GM06990 (cell line): ENCODE measurements around the gene CHML.

Source experiments
- DNase-seq: peaks from one replicate; pipeline ENCODE4 v3.0.0-alpha.2; 2011; ENCODE audit not compliant: insufficient read length; ENCODE audit errors: extremely low read depth
- H3K27me3 ChIP-seq: replicated peaks from 2 replicates; pipeline ENCODE4 v1.6.0; 2011; ENCODE audit warnings: low read length; ENCODE audit not compliant: control insufficient read depth, insufficient read depth
- H3K36me3 ChIP-seq: 2 replicates; pipeline ENCODE4 v1.5.1; 2011; ENCODE audit warnings: low read length; ENCODE audit not compliant: control insufficient read depth, insufficient read depth
- H3K4me3 ChIP-seq: replicated peaks from 2 replicates; pipeline ENCODE4 v1.5.1; 2011; ENCODE audit warnings: low read depth, mild to moderate bottlenecking, control low read depth, low read length
- TF ChIP-seq, protein P1 (sequence below): IDR thresholded peaks from 2 replicates; pipeline ENCODE4 v1.5.1; 2011; ENCODE audit warnings: low read length, control low read depth, mild to moderate bottlenecking, inconsistent platforms; ENCODE audit not compliant: insufficient read depth, poor library complexity, severe bottlenecking

Gene CHML

DNA sequence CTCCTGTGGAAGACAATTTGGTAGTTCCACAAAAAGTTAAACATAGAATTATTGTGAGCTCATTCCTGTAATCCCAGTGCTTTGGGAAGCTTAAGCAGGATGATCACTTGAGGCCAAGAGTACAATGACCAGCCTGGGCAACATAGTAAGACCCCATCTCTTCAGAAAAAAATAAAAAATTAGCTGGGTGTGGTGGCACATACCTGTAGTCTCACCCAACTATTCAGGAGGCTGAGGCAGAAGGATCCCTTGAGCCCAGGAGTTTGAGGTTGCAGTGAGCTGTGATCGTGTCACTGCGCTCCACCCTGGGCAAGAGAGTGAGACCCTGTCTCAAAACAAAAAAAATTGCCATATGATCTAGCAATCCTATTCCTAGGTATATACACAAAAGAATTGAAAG is 4.1 kb upstream of the CHML start:
- TF ChIP-seq, protein P1, sequence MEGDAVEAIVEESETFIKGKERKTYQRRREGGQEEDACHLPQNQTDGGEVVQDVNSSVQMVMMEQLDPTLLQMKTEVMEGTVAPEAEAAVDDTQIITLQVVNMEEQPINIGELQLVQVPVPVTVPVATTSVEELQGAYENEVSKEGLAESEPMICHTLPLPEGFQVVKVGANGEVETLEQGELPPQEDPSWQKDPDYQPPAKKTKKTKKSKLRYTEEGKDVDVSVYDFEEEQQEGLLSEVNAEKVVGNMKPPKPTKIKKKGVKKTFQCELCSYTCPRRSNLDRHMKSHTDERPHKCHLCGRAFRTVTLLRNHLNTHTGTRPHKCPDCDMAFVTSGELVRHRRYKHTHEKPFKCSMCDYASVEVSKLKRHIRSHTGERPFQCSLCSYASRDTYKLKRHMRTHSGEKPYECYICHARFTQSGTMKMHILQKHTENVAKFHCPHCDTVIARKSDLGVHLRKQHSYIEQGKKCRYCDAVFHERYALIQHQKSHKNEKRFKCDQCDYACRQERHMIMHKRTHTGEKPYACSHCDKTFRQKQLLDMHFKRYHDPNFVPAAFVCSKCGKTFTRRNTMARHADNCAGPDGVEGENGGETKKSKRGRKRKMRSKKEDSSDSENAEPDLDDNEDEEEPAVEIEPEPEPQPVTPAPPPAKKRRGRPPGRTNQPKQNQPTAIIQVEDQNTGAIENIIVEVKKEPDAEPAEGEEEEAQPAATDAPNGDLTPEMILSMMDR, result no peak
- H3K36me3 ChIP-seq, result no peaks in the 10 kb centered on the region
- H3K4me3 ChIP-seq, result no peak overlapping the region
- no peak for DNase-seq
- H3K27me3 ChIP-seq, result no peaks in the 10 kb centered on the region

DNA sequence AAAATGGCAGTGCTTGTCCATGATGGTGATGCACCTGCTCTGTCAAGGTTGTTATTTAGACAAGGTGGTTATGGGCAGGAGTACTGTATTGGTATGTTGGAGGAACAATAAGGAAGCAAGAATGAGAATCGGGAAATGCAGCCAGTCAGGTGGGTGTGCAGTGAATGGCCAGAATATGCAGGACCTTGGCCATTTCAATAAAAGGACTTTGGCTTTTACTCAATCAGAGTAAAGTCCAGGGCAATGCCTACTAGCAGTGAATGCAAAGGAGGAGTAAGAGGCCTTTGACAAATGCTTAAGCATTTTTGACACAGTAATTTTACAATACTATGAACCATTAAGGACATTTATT is 2.4 kb upstream of the CHML start:
- Histone ChIP-seq H3K36me3 (peaks cover 2% of the 10 kb centered on the region; the same call in 1 of the 2 replicates), H3K27me3 (no peaks in the 10 kb centered on the region), H3K4me3 (no peak overlapping the region)
- TF ChIP-seq, protein P1, result no peak
- no peak for DNase-seq

DNA sequence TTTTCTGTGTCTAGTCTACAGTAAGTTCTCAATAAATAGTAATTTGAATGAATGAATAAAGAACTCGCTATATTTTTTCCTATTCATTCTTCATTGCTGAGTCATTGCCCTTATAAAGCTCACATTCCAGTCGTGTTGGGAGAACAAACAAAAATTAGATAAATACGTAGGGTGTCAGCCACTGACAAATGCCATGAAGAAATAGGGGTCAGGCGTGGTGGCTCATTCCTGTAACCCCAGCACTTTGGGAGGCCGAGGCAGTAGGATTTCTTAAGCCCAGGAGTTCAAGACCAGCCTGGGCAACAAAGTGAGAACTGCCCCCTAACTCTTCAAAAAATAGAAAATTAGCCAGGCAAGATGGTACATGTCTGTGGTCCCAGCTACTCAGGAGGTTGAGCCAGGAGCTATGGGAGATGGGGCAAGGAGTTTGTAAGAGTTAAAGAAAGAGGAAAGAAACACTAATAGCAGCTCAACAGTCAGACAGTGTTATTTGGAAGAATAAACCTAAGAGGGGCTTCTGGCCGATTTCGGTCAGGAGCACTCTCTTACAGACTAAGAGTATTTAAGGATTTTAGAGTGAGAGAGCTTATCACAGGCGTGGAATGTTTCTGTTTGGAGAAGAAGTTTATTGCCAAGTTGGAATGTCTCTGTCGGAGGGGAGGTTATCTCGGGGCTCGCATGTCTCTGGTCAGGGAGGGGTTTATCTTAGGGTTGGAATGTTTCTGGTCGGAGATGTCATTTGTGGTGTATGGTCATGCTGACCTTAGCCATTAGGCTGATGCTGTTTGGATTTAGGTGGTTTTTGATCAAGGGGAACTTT is 1.8 kb upstream of the CHML start:
- peaks cover 2% of the 10 kb centered on the region; the same call in 1 of the 2 replicates for H3K36me3 ChIP-seq
- no peak overlapping the region for H3K4me3 ChIP-seq
- TF ChIP-seq, protein P1, result no peak
- no peaks in the 10 kb centered on the region for H3K27me3 ChIP-seq
- DNase-seq, result no peak

DNA sequence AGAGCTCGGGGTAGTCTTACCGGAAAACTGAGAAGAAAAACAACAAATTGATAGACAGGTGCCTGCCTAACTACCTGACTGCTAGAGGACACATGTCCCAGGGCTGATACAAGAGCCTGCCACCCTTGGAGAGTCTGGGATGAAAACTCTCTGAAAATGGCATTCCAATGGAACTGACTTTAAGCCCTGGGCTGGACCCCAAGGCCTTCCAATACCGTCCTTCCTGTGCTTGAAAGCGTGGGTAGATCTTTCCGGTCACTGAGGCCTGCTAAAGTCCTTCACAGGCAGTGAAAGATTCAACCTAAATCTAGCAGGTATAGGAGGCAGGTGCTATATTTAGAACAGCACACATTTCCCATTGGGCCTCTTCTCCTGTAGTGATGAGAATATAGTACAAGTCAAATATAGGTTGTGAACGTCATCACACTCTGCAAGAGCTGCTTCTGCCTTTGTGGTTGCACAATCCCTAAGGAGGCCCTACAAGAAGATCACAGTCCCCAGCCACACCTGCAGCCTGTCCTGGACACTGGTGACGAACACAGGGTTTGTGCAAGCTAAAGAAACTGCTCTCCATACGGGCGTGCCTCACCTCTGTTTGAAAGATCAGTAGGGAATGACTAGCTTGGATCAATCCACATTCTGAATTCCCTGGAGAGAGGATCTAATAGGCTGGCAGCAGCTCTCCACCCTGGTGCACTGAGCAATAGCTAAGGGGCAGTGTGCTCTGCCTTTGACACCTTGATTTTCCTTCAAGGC is 876 bp upstream of the CHML start:
- Histone ChIP-seq H3K4me3 (no peak overlapping the region; the same call in 1 of the 2 replicates), H3K27me3 (no peaks in the 10 kb centered on the region), H3K36me3 (peaks cover 2% of the 10 kb centered on the region; the same call in 1 of the 2 replicates)
- TF ChIP-seq, protein P1, result no peak
- no peak for DNase-seq

DNA sequence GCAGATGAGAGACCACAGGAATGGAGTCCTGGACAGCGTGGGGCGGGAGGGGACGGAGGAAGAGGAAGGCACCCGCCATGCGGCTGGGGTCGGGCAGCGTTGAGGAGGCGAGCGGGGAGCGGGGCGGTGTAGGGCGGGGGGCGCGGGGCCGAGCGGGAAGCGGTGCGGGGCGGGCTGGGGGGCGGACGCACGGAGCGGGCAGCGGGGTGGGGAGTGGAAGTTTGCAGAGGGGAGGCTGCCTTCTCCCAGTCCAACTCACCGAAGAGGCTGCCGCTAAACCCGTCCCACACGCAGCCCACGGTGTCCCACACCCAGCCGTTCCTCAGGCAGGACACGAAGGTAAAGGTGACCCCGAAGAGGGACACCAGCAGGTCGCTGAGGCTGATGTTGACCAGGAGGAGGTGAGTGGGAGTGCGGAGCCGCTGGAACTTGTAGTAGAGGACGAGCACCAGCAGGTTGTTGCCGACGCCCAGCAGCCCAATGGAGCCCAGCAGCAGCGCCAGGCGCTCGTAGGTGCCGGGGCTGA is 483 bp downstream of the CHML start:
- TF ChIP-seq, protein P1, result no peak
- DNase-seq, result no peak
- H3K36me3 ChIP-seq, result peaks cover 2% of the 10 kb centered on the region; the same call in 1 of the 2 replicates
- no peaks in the 10 kb centered on the region for H3K27me3 ChIP-seq
- H3K4me3 ChIP-seq, result peak overlapping the region; percentile 98
